HG02970 (cell line): Measurements from ENCODE around the gene ACAA1.
"Not testable (repeated sequence)": the region's sequence is repeated elsewhere in the genome, so short reads cannot be mapped to it uniquely, and the experiment has no call there.

ENCODE experiments used
- ATAC-seq: cut with Tn5 transposase; IDR thresholded peaks from one replicate; pipeline ENCODE4 v1.9.1; 2021; ENCODE audit warnings: mild to moderate bottlenecking, moderate library complexity, moderate number of reproducible peaks; ENCODE audit not compliant: unreplicated experiment, low FRiP score

Gene ACAA1

GRCh38 chr3:38137615-38138348 is 855 bp upstream of the ACAA1 start:
- no peak for ATAC-seq

GRCh38 chr3:38136393-38136776 is 542 bp downstream of the ACAA1 start:
- ATAC-seq: no peak

- not testable (repeated sequence) for ATAC-seq
These were observed 1.2 kb downstream of the ACAA1 start for GRCh38 chr3:38135621-38136277.

- ATAC-seq: not testable (repeated sequence)
These were observed 2.3 kb downstream of the ACAA1 start for GRCh38 chr3:38134517-38135143.

GRCh38 chr3:38133557-38134405 is 3.1 kb downstream of the ACAA1 start:
- ATAC-seq: no peak

GRCh38 chr3:38133209-38133556 is 3.7 kb downstream of the ACAA1 start:
- ATAC-seq: no peak

GRCh38 chr3:38131621-38132369 is 5.1 kb downstream of the ACAA1 start:
- ATAC-seq: no peak

- ATAC-seq: no peak
These were observed 6.3 kb downstream of the ACAA1 start for GRCh38 chr3:38130631-38131065.

- ATAC-seq: no peak
These were observed 7.9 kb downstream of the ACAA1 start for GRCh38 chr3:38129058-38129457.

GRCh38 chr3:38128303-38128655 is 8.6 kb downstream of the ACAA1 start:
- ATAC-seq: no peak

- no peak for ATAC-seq
These were observed 9.2 kb downstream of the ACAA1 start for GRCh38 chr3:38127611-38128302.

- no peak for ATAC-seq
These were observed 10.6 kb downstream of the ACAA1 start for GRCh38 chr3:38126121-38126892.

GRCh38 chr3:38125305-38126120 is 11.4 kb downstream of the ACAA1 start:
- no peak for ATAC-seq

GRCh38 chr3:38124324-38125122 is 12.4 kb downstream of the ACAA1 start:
- no peak for ATAC-seq

GRCh38 chr3:38122712-38123290 is 14.1 kb downstream of the ACAA1 start:
- ATAC-seq: no peak

GRCh38 chr3:38121832-38122461 is 15.0 kb downstream of the ACAA1 start:
- ATAC-seq: no peak
